ENCODE measurements around the gene USP2.

USP2 gene

GRCh38 chr11:119341222-119342022 lies 40.1 kb downstream of the USP2 start:
- no peak for DNase-seq (ENCODE audit: low read depth)

DNA sequence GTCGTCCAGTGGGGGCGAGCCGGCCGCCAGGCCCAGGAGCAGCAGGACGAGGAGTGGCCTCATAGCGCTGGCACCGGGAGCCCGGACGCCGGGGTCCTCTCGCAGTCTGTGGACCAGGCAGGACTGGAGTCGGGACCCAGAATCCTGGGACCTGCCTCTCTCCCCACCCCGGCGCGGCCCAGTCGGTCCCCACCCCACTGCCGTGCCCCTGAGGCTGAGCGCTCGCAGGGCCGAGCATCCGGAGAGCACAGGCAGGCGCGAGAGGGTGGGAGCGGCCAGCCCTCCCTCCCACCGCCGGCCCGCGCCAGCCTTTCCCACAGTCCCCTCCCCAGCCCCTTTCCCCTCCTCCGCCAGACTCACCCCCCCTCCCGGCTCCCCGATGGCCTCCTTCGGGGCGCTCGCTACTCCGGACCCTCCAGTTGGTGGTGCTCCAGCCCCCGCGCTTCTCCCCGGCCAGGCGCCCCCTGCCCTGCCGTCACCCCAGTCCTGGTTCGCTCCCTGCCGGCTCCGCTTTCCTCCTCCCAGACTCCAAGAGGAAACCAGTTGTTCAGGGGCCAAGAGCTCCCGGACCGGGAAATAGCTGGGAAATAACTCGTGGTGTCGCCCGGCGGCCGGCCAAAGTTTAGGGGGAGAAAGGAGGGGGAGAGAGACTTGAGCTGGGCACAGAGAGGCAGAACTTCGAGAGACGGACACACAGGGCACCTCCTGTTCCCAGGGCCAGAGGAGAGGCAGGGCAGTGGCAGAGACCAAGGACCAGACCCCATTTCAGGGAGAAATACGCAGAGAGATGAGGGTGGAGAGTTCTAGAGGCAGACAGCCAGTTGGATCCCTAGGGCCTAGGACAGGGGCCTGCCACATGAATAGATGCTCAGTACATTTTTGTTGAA lies 40.9 kb downstream of the USP2 start, which contains the start of gene C1QTNF5:
Gene C1QTNF5 (minus strand): TSS at position 549 of the 887 bp plus-strand sequence. CDS start 486 bp downstream, at position 63.
- DNase-seq (ENCODE audit: low read depth), result no peak

DNA sequence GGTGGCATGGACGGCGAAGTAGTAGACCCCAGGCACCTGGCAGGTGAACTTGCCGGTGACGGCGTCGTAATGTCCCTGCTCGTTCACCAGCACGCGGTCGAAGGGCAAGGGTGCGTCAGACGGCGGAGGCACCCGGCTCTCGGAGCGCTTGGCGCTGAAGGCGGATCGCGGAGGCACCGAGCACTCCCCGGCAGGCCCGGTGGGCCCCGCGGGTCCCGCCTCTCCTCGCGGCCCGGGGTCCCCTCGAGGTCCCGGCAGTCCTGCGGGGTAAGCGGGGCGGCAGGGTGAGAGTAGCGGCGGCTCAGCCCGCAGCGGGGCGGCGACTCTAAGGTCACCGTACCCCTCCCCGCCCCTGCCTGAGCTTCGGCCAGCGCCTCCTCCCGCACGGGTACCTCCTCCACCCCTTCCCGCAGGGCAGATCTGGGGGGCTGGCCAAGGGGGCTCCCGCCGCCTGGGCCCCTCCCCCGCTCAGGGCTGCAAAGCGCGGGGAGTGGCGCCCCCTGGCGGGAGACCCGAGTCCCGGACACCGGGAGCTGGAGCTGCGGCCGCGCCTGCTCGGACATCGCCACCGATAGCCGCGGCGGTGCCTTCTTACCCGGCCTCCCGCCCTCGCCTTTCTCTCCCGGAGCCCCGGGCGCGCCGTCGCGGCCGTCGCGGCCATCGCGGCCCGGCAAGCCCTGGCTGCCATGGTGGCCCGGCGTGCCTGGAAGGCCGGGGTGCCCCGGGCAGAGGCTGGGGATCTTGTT lies 41.7 kb downstream of the USP2 start:
- DNase-seq (ENCODE audit: low read depth), result peak; percentile 30

DNA sequence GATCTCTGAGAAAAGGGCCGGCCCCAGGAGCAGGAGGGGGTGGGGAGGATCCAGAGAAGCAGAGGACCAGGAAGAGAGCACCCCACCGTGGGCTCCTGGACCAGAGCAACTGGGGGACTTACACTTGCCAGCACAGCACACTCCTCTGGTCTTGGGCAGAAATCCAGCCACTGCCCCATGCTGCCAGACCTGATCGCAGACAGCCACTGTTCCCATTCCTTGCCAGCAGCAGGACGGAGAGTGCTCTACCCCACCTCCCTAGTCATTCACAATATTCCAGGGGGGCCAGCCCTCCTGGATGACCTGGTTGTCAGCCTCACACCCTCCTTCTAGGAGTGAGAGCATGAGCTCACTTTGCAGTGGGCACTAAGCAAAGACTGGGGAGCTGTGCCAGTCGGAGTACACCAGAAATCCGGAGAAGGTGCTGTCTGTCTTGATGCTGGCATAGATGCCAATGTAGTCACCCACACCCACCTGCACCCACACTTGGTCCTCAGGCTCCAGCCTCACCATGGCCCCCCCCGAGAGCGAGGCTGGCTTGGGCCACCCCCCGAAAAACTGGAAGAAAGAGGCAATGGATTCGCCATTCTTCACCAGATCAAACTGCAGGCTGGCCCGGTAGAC lies 42.4 kb downstream of the USP2 start:
- no peak for DNase-seq (ENCODE audit: low read depth)

DNA sequence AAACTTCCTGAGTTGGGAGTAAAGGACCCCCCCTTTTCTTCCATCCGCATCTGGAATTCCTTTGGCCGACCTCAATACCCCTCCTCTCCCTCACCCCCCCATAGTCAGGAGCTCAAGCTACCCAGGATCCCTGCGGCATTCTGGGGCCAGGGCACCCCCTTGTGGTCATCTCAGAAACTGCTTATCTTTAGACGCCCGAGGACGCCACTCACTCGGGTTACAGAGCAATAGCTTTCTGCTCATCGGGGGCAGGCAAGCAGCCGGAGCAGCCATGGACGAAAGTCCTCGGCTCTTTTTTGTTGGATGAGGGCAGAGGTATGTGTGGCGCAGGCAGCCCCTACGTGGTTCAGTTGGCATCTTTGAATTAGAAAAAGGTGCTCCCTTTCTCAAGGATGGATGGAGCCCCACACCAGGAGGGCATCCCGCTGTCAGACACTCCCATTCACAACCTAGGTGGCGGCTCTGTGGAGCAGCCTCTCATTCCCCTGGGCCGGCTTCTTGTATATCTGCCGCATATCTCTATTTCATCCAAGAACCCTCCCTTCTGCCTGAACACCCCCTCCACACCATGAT lies 43.1 kb downstream of the USP2 start:
- peak; percentile 54 for DNase-seq (ENCODE audit: low read depth)

DNA sequence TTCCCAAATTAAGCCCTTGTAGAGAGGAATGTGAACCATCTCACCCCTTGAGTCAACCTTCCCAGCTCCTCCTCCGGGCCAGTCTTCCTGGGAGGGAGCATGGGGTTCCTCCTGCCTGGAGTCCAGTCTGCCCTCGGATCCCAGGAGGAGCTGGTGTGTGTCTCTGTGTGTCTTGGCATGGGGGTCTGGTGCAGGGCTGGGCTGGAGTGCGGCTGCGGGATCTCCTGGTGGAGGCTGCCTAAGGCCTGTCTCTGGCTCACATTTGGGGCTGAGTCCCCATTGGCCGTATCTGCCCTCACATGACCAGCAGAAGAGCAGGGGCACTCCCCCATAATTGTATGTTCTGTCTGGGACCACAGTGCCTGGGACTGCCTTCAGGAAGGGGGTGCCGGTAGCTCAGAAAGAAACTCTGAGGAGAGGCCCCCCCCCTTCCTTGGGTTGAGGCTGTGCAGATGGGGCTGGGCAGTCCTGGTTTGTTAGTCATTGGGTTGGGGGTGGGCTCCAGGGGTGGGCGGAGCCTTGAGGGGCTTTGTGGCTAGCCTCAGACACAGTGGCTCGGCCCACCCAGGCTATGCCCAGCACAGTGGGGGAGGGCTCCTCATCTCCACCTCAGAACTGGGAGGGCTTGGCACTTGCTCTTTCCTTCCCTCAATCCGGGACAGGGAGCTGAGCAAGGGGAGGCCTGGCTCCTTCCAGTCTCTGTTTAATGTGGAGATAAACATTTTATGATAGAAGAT lies 43.7 kb downstream of the USP2 start:
- DNase-seq (ENCODE audit: low read depth), result no peak

GRCh38 chr11:119336744-119337469 lies 44.6 kb downstream of the USP2 start:
- DNase-seq (ENCODE audit: low read depth), result no peak

DNA sequence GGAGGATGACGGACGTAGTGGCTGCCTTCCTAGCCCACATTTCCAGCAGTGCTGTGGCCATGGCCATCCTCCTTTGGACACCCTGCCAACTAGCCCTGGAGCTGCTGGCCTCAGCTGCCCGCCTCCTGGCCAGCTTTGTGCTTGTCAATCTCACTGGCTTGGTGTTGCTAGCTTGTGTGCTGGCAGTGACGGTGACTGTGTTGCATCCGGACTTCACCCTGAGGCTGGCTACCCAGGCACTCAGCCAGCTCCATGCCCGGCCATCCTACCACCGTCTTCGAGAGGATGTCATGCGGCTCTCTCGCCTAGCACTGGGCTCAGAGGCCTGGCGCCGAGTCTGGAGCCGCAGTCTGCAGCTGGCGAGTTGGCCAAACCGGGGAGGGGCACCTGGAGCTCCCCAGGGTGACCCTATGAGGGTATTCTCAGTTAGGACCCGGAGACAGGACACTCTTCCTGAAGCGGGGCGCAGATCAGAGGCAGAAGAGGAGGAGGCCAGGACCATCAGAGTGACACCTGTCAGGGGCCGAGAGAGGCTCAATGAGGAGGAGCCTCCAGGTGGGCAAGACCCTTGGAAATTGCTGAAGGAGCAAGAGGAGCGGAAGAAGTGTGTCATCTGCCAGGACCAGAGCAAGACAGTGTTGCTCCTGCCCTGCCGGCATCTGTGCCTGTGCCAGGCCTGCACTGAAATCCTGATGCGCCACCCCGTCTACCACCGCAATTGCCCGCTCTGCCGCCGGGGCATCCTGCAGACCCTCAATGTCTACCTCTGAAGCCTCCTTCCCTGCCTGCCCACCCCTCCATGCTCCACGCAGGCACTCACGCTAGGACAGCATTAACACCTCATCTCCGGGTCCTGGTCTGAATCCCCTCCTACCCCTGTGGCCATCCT lies 45.6 kb downstream of the USP2 start:
- DNase-seq (ENCODE audit: low read depth), result no peak

- DNase-seq (ENCODE audit: low read depth), result no peak
Measured at GRCh38 chr11:119335091-119335654, 46.3 kb downstream of the USP2 start.

DNA sequence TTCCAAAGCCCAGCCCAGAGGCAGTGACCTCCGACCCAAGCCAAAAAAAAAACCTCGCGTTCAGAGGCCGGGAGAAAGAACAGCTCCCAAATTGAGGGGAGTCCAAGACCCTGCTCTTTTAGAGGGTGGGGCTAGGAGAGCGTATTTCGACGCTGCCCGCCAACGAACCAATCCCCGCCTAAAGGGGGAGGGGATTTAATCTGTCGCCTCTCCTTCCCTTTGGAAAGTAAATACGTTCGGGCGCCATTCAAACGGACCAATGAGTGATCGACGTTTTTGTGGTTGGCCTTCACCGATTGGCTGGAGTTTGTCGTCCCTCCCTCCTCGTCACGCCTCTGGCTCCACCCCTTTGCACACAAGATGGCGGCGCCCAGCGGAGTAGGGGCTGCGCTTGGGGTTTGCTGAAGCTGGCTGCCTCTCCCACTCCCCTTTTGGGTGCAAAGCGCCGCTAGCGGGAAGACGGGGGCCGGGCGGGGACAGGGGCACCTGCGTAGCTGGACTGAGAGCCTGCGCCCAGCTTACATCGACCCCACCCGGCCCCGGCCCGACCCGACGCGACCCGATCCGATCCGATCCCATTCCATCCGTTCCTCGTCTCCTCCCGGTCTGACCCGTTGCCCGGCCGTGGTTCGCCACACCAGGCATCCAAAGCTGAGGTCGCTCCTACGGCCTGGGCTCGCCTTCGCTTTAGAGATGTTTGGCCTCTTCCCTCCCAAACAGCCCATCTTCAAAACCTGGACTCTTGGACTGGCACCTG lies 47.1 kb downstream of the USP2 start, which contains the start of gene RNF26:
Gene RNF26 (plus strand): TSS at position 354 of the 757 bp plus-strand sequence. CDS start 596 bp downstream, outside the sequence.
- DNase-seq (ENCODE audit: low read depth), result peak; percentile 88

GRCh38 chr11:119332111-119332765 lies 49.3 kb downstream of the USP2 start:
- DNase-seq (ENCODE audit: low read depth), result no peak

DNA sequence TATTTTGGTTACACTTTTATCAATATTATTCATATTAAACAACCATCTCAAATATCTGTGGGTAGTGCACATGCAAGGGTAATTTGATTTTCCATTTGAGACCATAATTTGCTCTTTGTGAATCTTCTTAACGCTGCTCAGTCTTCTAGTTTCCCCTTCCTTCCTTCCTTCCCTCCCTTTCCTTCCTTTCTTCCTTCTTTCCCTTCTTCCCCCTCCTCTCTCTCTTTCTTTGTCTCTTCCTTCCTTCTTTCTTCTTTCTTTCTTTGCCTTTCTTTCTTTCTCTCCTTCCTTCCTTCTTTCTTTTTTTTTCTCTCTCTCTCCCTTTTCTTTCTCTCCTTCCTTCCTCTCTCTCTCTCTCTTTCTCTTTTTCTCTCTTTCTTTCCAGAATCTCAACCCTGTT lies 51.3 kb downstream of the USP2 start:
- no peak for DNase-seq (ENCODE audit: low read depth)

DNA sequence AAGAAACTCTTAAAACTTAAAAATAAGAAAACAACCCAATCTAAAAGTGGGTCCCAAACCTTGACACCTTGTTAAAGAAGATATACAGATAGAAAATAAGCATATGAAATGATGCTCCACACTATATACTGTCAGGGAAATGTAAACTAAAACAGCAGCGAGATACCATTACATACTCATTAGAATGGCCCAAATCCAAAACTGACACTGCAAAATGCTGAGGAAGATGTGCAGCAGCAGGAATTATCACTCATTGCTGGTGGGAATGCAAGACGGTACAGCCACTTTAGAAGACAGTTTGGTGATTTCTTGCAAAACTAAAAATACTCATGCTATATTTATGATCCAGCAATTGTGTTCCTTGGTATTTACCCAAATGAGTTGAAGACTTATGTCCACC lies 52.2 kb downstream of the USP2 start:
- no peak for DNase-seq (ENCODE audit: low read depth)

GRCh38 chr11:119324189-119324588 lies 57.3 kb downstream of the USP2 start:
- DNase-seq (ENCODE audit: low read depth), result no peak

DNA sequence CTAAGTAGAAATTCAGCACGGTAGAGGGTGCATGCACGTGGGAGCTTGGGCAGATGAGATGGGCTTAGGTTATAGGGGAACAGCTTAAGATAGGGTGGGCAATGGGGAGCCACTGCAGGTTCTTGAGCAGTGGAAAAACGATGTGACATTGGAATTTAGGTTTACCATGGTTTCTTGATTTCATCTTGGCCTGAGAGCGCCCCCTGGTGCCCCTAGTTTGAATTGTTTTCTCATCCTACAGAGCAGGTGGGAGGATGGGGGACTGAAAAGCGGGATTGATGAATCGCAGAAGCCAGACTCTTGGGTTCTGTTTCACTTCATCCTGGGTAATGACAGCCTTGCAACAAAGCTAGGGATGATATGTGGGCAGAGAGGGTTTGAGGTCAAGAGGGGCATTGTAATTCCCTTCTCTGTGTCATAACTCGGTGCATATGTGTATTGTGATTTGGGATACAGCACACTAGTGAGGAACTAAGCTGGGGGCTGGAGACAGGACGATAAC lies 57.9 kb downstream of the USP2 start:
- peak; percentile 83 for DNase-seq (ENCODE audit: low read depth)

- DNase-seq (ENCODE audit: low read depth), result no peak
Measured at GRCh38 chr11:119322921-119323531, 58.5 kb downstream of the USP2 start.

DNA sequence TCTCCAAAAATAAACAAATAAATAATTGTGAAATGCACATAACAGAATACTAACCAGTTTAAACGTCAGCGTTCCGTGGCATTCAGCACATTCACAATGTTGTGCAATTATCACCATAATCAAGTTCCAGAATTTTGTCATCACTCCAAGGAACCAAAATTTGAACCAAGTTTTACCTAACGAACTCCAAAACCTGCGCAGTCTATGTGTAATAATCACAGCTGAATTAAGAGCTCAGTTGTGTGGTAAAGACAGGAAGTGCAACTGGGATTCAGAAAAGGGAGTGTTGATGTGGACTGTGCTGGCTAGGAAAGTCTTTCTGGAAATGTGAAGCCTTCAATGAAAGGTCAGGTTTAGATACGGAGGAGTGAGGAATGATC lies 59.1 kb downstream of the USP2 start:
- DNase-seq (ENCODE audit: low read depth), result no peak
